Kidney epithelial cell (primary cell): ENCODE data around the gene EXTL2. TPM values are rescaled to one million over a fixed set of nuclear protein-coding genes. Genes with fewer than 3 reads are reported as not detected.

Source experiments
- DNase-seq: peaks from one replicate; pipeline ENCODE4 v3.0.0-alpha.2; 2010; ENCODE audit warnings: low read depth
- H3K27me3 ChIP-seq: 2 replicates; pipeline ENCODE4 v1.6.0; 2011; ENCODE audit warnings: low read length; ENCODE audit not compliant: control insufficient read depth, insufficient read depth
- H3K36me3 ChIP-seq: 2 replicates; pipeline ENCODE4 v1.5.1; 2011; ENCODE audit warnings: low read length; ENCODE audit not compliant: control insufficient read depth, insufficient read depth
- H3K4me3 ChIP-seq: 2 replicates; pipeline ENCODE4 v1.5.1; 2011; ENCODE audit warnings: low read depth, mild to moderate bottlenecking, control low read depth, low read length
- total RNA-seq: library from RNA; depleted of rRNA; stranded (reverse); fragments of >200 nt; gene quantifications from 2 replicates; pipeline ENCODE4 v1.2.3, GENCODE V29; 2015
- TF ChIP-seq, protein P1 (sequence below): IDR thresholded peaks from 2 replicates; pipeline ENCODE4 v1.5.1; 2011; ENCODE audit warnings: mild to moderate bottlenecking, moderate library complexity, low read length, control low read depth, inconsistent platforms; ENCODE audit not compliant: insufficient read depth, poor library complexity, severe bottlenecking

The EXTL2 gene
- total RNA-seq, 1 donor from 2014 or later: 10.2 TPM

DNA sequence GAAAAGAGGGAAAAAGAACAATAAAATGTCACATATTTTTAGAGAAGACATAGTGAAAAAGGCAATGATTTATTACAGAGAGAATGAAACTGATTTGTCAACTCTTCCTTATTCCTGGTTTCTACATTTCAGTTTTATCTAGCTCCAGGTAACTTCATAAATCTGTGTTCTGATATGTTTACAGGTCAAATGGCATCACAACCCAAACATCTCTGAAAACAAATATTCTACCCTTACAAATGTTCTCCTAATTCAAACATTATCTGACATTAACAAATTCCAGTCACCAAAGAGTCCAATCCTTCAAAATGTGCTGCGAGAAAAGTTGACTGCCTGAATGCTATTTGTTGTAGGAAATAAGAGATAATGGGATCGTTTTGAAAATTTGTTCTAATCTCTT is 20.2 kb downstream of the EXTL2 start:
- TF ChIP-seq, protein P1, sequence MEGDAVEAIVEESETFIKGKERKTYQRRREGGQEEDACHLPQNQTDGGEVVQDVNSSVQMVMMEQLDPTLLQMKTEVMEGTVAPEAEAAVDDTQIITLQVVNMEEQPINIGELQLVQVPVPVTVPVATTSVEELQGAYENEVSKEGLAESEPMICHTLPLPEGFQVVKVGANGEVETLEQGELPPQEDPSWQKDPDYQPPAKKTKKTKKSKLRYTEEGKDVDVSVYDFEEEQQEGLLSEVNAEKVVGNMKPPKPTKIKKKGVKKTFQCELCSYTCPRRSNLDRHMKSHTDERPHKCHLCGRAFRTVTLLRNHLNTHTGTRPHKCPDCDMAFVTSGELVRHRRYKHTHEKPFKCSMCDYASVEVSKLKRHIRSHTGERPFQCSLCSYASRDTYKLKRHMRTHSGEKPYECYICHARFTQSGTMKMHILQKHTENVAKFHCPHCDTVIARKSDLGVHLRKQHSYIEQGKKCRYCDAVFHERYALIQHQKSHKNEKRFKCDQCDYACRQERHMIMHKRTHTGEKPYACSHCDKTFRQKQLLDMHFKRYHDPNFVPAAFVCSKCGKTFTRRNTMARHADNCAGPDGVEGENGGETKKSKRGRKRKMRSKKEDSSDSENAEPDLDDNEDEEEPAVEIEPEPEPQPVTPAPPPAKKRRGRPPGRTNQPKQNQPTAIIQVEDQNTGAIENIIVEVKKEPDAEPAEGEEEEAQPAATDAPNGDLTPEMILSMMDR: no peak
- no peaks in the 10 kb centered on the region for H3K36me3 ChIP-seq
- H3K27me3 ChIP-seq: no peaks in the 10 kb centered on the region
- no peak overlapping the region for H3K4me3 ChIP-seq
- no peak for DNase-seq

DNA sequence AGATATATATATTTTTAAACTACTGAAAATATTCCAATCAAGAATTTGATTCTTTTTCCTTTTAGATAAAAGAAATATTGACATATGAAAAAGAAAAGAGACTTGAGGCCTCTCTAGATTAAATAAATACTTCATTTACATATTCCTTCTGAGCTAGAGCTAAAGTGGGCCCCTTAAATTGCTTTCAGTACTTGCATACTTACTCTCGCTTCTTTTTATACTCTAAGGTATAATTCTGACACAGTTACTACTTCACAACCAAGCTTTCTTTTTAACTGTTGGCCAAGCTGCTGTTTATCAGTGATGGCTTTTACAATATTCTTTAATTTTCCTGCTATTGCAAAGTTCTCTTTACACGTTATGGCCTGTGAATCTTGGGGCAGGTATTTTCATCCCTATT is 24.6 kb downstream of the EXTL2 start:
- Histone ChIP-seq H3K4me3 (no peak overlapping the region), H3K27me3 (no peaks in the 10 kb centered on the region), H3K36me3 (no peaks in the 10 kb centered on the region)
- DNase-seq: no peak
- TF ChIP-seq, protein P1: no peak

DNA sequence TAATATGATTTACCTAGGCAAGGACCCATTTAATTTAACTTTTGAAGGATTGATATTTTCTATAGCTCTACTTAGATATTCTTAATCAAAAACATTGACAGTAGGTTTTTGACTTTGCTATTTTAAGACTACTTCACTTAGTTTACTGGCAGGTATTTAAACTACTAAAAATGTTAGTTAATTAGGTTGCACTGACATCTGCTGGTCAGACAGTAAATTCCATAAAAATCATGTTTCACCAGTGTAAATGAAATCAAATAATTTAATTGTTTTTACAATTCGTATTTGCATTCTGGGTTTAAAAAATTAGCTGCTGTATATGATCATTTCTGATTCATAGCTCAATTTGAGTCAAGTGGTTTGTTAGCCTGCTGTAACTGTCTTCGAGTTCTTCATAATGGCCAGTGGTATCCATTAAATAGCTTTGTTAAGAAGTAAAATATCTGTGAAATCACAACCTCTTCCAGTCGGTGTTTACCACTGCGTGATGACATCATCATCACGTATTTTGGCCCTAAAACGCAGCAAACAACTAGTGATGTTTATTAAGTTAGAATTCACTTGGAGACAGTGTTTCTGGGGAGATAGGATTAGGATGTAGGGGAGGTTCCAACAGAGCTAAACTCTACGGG is 26.2 kb downstream of the EXTL2 start:
- H3K27me3 ChIP-seq: no peaks in the 10 kb centered on the region
- TF ChIP-seq, protein P1: peak; percentile 49
- no peak overlapping the region for H3K4me3 ChIP-seq
- H3K36me3 ChIP-seq: no peaks in the 10 kb centered on the region
- no peak for DNase-seq

DNA sequence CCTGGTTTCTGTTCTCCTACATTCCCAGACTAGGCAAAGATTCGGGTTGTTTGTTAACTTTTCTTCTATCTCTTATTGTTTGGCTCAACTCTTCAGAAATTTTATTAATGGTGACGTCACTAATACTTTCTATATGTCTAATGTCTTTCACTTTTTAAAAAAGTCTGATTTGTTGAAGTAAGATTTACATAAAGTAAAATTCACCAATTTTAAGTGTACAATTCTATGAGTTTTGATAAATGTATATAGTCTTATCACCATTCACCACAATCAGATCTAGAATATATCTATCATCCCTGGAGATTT is 27.8 kb downstream of the EXTL2 start:
- no peaks in the 10 kb centered on the region for H3K36me3 ChIP-seq
- no peak for DNase-seq
- TF ChIP-seq, protein P1: no peak
- H3K4me3 ChIP-seq: no peak overlapping the region
- H3K27me3 ChIP-seq: no peaks in the 10 kb centered on the region

DNA sequence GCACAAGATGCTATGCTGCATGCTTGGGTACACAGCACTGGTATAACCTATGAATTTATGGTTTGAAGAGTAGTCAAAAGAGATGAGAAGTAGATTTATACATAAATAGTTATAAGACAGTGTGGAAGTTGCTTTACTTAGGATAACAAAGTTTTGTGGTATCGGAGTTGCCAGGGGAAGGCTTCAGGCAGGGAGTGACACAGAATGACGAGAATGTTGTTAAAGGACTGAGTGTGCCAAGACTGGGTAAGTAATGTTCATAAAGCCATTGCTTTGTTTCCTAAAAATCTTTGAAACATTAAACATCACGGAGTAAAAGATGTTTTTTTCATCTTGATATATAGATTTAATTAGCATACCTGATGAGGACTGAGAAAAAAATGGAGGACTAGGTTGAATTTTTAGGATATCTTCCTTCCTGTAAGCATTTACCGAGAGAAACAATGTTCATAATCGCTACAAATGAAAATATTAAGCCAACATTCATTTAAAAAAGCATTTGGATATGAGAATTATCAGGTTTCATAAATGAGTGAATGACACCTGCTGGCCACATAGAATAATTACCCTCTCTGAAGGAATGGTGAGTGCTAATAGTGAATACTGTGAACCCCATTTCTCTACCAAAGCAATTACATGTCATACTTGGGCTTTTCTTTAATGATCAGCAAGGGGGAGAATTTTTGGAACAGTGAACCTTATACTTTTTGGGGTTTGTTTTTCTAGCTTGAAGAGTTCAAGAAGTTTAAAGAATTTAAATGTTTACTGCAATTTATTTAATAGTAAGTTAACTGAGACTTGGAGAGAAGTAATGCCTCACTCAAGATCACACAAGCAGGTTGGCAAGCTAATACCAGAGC is 28.4 kb downstream of the EXTL2 start:
- DNase-seq: no peak
- TF ChIP-seq, protein P1: peak; percentile 44
- Histone ChIP-seq H3K4me3 (no peak overlapping the region), H3K36me3 (no peaks in the 10 kb centered on the region), H3K27me3 (no peaks in the 10 kb centered on the region)
